Measurements from ENCODE around the gene FSTL1.

FSTL1 gene, protein sequence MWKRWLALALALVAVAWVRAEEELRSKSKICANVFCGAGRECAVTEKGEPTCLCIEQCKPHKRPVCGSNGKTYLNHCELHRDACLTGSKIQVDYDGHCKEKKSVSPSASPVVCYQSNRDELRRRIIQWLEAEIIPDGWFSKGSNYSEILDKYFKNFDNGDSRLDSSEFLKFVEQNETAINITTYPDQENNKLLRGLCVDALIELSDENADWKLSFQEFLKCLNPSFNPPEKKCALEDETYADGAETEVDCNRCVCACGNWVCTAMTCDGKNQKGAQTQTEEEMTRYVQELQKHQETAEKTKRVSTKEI

DNA sequence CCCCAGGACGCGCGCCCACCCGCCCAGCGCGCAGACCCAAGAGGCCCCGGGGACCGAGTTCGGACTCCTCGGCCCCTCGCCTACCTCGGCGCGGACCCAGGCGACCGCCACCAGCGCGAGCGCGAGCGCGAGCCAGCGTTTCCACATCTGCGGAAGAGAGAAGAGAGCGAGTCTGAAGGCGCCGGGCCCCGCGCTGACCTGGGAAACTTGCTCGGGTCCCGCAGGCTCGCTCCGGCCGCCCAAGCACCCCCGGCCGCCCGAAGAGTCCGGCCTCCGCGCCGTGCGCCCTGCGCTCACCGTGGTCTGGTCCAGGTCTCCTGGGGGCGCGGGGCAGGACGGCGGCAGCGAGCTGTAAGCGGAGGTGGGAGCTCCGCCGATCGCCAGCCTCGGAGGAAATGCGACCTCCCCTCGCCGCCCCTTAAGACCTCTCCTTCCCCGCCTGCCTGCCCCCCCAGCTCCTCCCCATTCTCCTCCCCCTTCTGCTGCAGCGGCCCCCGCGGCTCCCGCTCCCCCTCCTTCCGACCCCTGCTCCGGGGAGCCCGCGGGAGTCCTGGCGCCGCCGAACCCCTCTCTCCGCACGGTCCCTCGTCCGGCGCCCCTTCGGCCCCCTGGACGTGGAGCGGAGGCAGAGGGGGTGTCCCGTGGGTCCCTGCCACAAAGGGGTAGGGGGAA is at the start of gene FSTL1:
TSS of gene FSTL1 (minus strand) at position 393 of the 672 bp plus-strand sequence. CDS start at position 147, 246 bp downstream.
- no peak for DNase-seq

DNA sequence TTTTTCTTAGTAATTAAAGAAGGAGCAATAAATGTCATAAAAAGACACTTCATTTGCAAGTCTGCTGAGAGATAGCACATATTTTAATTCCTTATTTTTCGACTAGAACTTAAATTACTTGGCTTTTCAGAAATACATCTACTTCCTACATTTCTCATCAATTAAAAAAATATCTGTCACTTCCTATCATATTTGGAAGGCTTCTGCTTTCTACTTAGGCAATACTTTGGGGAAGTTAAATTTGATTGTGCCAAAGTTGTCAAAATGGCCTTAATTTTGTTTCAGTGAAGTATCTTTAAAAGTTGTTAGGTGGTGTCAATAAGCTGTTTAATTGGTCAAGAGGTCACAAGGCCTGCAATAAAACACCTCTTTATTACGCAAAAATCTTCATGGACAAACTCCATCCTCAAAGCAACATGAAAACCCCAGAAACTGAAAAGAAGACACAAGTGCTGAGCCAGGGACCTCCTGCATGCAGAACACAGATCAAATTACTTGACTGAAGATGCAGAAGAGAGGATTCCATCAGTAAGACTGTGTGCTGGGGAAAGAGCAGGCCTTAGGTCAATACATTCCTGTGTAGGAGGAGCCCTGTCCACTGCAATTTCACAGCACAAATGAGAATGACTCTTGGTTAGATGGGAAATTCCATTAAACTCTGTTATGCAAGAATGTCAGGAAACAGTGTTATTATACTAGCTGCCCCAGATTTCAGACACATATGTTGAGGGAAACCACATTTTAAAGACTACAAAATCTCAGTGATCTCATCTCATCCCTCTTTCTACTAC is 48.0 kb upstream of the FSTL1 start:
- DNase-seq: no peak

- DNase-seq: no peak
These were observed 47.0 kb upstream of the FSTL1 start for GRCh38 chr3:120497818-120498217.

GRCh38 chr3:120497336-120497735 is 46.5 kb upstream of the FSTL1 start:
- no peak for DNase-seq

DNA sequence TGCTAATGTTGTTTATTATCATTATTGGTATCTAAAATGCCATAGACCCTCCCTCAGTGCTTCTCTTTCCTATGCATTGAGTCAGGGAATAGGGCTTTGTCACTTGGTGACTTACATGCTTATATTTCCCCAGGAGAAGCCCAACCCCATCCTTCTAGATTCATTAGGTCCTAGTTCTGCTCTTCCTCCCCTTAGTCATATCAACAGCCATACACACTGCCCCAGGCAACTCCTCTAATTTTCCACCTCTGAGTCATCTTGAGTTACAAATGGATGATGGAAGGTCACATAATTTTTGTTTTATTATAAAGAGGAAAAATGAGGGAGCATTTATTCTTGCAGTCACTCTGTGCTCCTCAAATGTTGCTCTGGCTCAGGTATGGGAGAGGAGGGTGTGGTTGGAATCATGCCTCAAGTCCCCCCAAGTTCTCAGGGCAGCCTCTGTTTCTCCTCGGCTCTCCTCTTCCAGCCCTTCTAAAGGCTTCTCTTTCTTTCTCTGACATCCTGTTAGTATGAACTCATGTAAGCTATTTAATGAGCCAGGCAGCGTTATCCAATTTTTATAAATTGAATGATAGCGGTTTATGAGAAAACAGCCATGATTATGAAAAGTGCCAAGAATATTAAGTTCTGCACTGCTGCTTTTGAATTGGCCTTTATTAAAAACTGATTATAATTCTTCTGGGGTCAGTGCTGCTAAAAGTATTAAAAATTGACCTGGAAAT is 45.6 kb upstream of the FSTL1 start:
- no peak for DNase-seq

GRCh38 chr3:120495809-120496208 is 45.0 kb upstream of the FSTL1 start:
- no peak for DNase-seq

DNA sequence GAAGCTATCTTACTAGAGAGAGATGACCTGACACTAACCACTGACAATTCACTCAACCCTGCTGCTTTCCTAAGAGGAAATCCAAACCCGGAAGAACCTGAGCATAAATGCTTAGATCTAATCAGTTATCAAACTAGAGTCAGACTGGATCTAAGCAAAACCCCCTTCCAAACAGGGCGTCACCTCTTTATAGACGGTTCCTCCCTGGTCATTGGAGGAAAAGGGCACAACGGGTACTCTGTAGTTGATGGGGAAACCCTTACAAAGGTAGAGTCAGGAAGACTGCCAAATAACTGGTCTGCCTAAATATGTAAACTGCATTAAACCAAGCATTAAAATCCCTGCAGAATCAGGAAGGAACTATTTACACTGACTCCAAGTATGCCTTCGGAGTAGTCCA is 41.3 kb upstream of the FSTL1 start:
- no peak for DNase-seq

GRCh38 chr3:120489421-120489820 is 38.6 kb upstream of the FSTL1 start:
- DNase-seq: no peak

DNA sequence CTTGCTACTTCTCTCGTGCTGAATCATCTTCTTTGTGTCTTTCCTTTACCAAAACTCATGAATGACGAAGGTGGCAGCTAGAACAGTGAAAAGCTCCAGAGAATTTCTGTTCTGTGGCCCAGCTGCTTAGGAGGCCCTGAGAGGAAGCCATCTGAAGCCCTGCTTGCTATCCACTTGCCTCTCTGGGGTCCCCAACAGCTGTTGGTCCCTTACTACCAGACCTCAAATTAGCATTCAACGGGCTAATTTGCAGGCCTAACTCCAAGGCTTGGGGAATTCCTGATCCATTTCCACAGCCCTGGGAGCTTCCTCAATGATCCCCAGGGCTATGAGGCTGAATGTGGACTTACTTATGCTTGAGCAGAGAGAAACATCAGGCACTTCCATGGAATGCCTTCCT is 37.5 kb upstream of the FSTL1 start:
- DNase-seq: no peak

DNA sequence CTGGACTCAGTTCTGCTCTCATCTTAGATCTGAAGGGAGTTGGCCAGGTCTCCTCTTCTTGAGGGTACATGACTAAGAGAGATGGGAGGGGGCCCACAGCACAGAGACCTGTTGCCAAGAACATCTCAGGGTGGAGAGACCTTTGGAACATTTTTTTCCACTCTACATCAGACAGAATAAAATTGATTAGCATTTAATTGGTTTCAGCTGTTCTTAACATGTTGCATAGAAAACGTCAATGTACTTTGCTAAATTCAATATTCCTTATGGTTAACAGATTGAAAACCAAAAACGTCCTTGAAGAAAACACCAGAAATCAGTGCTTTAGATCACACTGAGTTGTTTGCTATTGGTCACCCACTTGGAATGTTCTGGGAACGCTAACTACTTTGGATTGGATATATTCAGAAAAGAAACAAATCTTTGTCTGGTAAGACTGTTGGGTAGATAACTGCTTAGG is 36.4 kb upstream of the FSTL1 start:
- no peak for DNase-seq

- DNase-seq: no peak
These were observed 30.3 kb upstream of the FSTL1 start for GRCh38 chr3:120481081-120481480.

DNA sequence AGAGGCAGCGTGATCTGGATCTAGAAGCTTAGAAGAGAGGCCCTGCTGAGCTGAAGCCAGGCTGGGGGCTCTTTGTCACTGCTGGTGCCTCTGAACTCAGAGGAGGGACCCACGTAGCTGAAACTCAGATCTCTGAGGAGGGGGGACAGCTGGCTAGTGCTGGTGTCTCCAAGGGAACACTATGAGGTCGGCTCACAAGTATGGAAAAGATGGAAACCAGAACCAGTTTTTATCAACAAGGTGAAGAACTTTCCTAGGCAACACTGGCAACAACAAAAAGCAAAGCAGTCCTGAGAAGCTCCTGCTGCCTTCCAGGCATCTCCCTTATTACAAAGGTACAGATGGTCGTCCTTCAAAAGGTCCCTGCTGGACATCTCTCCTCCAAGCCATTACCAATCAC is 27.0 kb upstream of the FSTL1 start:
- no peak for DNase-seq

DNA sequence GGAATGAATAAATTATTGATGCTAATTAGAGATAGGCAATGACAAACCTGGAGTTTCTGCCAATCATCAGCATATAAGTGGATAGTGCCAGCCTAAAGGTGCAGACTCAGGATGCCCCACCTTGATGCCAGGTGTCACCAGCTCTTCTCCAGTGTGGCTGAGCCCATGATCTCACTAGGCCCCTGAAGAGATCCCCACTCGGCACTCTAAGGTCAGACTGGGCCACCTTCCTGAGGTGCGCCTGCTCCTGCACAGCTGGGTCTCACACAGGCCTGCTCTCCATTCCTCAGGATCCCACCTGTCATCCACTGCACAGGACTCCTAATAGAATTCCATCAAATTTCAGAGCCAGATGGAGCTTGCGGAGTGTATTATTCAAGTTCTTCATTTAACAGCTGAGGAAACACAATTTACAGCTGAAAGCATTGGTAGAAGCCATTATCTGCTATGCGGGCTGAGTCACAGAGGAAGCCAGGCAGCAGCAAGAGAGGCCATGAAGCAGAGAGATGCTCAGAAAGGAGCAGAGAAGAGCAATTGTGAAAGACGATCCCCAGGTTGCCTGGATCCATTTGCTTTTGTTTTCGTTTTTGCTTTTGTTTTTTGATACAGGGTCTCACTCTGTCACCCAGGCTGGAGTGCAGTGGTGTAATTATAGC is 25.1 kb upstream of the FSTL1 start:
- no peak for DNase-seq

GRCh38 chr3:120473896-120474675 is 23.3 kb upstream of the FSTL1 start:
- no peak for DNase-seq

GRCh38 chr3:120473389-120473788 is 22.6 kb upstream of the FSTL1 start:
- no peak for DNase-seq

- DNase-seq: no peak
These were observed 21.5 kb upstream of the FSTL1 start for GRCh38 chr3:120472121-120472844.

DNA sequence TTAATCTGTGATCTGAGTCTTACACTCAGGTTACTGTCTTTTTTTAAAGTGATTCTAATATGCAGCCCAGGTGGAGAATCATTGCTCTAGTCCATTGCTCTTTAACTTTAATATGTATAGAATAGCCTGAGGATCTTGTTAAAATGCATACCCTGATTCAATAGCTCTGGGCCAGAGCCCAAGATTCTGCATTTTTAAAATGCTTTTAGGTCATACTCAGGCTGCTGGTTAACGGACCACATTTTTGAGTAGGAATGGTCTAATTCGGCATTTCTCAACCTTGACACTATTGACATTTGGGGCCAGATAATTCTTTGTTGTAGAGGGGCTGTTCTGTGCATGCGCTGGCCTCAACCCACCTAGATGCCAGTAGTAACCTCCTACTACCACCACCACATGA is 20.9 kb upstream of the FSTL1 start:
- DNase-seq: no peak

GRCh38 chr3:120470870-120471269 is 20.1 kb upstream of the FSTL1 start:
- no peak for DNase-seq

- DNase-seq: no peak
These were observed 19.1 kb upstream of the FSTL1 start for GRCh38 chr3:120469882-120470301.

GRCh38 chr3:120469440-120469839 is 18.6 kb upstream of the FSTL1 start:
- no peak for DNase-seq

Data from stimulated activated naive CD4-positive, alpha-beta T cell (primary cell).